ENCODE results near the gene MAPKAP1. TPM values are rescaled to one million over a fixed set of nuclear protein-coding genes. Genes with fewer than 3 reads are reported as not detected.

Gene MAPKAP1
- total RNA-seq, 1 donor from 2014 or later = 67.3 TPM

DNA sequence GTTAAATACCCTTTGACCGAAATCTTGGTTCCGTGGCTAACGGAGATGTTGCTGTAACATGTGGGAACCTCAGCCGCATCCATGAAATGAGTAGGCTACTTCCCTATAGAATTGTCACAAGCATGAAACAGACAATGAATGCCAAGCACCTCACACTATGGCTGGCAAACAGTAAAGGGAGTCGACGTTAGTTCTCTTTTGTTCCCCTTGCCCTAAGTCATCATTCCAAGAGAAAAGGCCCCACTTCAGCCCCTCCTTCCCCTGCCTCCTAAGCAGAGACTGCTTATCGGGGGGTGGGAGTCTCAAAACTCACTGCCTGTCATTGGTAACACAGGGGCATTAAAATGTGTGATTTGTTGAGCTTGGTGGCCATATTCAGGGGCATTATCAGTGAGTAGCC is 159.6 kb downstream of the MAPKAP1 start:
- no peak for TF ChIP-seq CTCF (conservative IDR thresholded peaks at IDR 0.05)
- H3K9me3 Mint-ChIP-seq = no peaks in the 10 kb centered on the region
- no peak overlapping the region for H3K27ac Mint-ChIP-seq
- H3K4me3 Mint-ChIP-seq = no peak overlapping the region
- H3K27me3 Mint-ChIP-seq = no peaks in the 10 kb centered on the region
- H3K4me1 Mint-ChIP-seq (ENCODE audit: unreplicated experiment) = peaks cover 30% of the 10 kb centered on the region
- H3K36me3 Mint-ChIP-seq = peaks cover 5% of the 10 kb centered on the region
- no peak for DNase-seq (ENCODE audit: extremely low spot score, unreplicated experiment)

- Mint-ChIP-seq H3K4me3 (no peak overlapping the region), H3K36me3 (peaks cover 5% of the 10 kb centered on the region), H3K27me3 (no peaks in the 10 kb centered on the region), H3K27ac (no peak overlapping the region), H3K9me3 (no peaks in the 10 kb centered on the region), H3K4me1 (ENCODE audit: unreplicated experiment) (peaks cover 43% of the 10 kb centered on the region)
- no peak for DNase-seq (ENCODE audit: extremely low spot score, unreplicated experiment)
- no peak for TF ChIP-seq CTCF (conservative IDR thresholded peaks at IDR 0.05)
Measured at GRCh38 chr9:125545845-125546244, 161.2 kb downstream of the MAPKAP1 start.

DNA sequence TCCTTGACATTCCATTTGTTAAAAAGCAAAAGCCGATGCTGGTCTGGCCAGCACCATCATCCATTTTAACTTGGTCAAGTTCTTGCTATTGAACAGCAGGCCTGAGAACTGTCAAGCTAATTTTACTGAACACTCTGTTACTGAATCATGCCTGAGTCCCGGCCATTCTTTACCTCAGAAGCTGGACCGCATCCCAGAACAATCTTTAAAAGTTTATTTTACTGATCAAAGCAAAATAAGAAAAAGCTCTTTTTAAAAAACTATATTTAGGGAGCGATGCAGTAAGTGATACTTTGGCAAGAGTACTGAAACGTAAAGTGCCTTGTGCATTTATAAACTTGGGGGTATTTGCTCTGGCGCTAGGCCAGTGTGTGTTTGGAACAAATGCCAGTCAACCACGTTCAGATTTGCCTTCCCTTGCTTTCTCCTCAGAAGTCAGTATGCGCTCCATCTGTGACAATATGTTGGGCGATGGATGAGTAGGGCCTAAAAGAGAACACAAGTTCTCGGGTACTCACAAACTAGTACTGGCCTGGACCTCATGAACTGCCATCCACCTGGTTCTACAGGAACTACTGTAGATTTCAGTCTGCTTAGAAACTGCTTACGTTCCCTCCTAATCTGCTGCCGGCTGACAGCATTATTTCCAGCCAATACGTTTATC is 161.9 kb downstream of the MAPKAP1 start:
- no peak for TF ChIP-seq CTCF (conservative IDR thresholded peaks at IDR 0.05)
- Mint-ChIP-seq H3K4me3 (no peak overlapping the region), H3K27ac (no peak overlapping the region), H3K4me1 (ENCODE audit: unreplicated experiment) (peaks cover 38% of the 10 kb centered on the region), H3K9me3 (no peaks in the 10 kb centered on the region), H3K27me3 (no peaks in the 10 kb centered on the region), H3K36me3 (peaks cover 5% of the 10 kb centered on the region)
- DNase-seq (ENCODE audit: extremely low spot score, unreplicated experiment) = no peak

DNA sequence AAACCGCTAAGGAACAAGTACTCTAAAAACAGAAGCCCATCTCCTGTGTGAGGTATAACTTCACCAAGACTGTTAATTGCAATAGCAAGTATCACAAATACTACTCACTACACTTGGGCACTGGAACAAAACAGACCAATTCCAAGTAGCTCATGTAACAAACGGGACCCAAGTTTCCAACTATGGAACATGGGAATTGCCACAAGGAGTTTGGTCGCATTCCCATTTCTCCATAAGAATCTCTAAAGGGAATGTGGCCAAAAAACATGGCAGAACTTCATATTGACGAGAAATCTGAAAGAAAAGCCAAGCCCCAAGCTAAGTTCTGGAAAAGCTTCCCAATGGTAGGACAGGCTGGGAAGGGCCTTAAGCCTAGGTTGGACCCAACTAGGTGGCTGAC is 162.5 kb downstream of the MAPKAP1 start:
- no peak overlapping the region for H3K27ac Mint-ChIP-seq
- no peaks in the 10 kb centered on the region for H3K27me3 Mint-ChIP-seq
- no peak for TF ChIP-seq CTCF (conservative IDR thresholded peaks at IDR 0.05)
- DNase-seq (ENCODE audit: extremely low spot score, unreplicated experiment) = no peak
- H3K9me3 Mint-ChIP-seq = no peaks in the 10 kb centered on the region
- peaks cover 5% of the 10 kb centered on the region for H3K36me3 Mint-ChIP-seq
- peaks cover 34% of the 10 kb centered on the region for H3K4me1 Mint-ChIP-seq (ENCODE audit: unreplicated experiment)
- H3K4me3 Mint-ChIP-seq = no peak overlapping the region

DNA sequence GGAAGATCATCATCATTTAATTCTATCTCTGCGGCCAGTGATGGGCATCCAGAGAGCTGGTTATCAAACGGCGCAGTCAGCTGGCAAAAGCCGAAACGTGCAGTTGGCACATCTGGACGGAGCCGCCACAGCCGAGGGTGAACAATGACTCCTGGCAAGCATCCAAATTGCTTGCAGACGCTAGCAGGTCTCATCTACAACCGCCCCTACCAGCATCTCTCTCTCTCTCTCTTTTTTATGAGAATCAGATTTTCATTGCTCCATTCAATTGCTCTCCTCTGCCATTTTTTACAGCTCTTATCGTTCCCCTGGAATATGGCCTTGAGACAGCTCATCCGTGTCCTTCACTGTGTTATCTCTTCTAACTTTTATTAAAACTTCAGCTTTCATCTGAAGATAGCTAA is 165.2 kb downstream of the MAPKAP1 start:
- Mint-ChIP-seq H3K27me3 (no peaks in the 10 kb centered on the region), H3K27ac (no peak overlapping the region), H3K4me3 (no peak overlapping the region), H3K9me3 (peaks cover 5% of the 10 kb centered on the region), H3K4me1 (ENCODE audit: unreplicated experiment) (peaks cover 42% of the 10 kb centered on the region), H3K36me3 (peaks cover 10% of the 10 kb centered on the region)
- DNase-seq (ENCODE audit: extremely low spot score, unreplicated experiment) = no peak
- no peak for TF ChIP-seq CTCF (conservative IDR thresholded peaks at IDR 0.05)

Data from type B pancreatic cell (in vitro differentiated cells).